Mesenchymal stem cell (in vitro differentiated cells and primary cell): ENCODE results near the gene BMPER.

Source experiments
- DNase-seq: peaks from one replicate; pipeline ENCODE4 v3.0.0-alpha.2; 2013
- H2AFZ ChIP-seq: one replicate; pipeline ENCODE4 v1.6.1; 2013; ENCODE audit warnings: low read depth, mild to moderate bottlenecking, control low read depth, inconsistent platforms, low read length, moderate library complexity
- H2AK5ac ChIP-seq: 2 replicates; pipeline ENCODE4 v1.6.1; 2013; ENCODE audit warnings: low read length, moderate library complexity, mild to moderate bottlenecking, inconsistent platforms; ENCODE audit not compliant: severe bottlenecking
- H2BK120ac ChIP-seq: one replicate; pipeline ENCODE4 v1.6.1; 2013; ENCODE audit warnings: low read depth, mild to moderate bottlenecking, inconsistent platforms, low read length, moderate library complexity
- H2BK12ac ChIP-seq, 2 experiments: one replicate each; pipeline ENCODE4 v1.6.1; 2013; ENCODE audit warnings: inconsistent platforms in 2 of 2, low read length in 2 of 2, mild to moderate bottlenecking in 2 of 2, moderate library complexity in 2 of 2, control low read depth in 1 of 2
- H2BK15ac ChIP-seq: one replicate; pipeline ENCODE4 v1.6.1; 2013; ENCODE audit warnings: mild to moderate bottlenecking, low read depth, inconsistent platforms; ENCODE audit not compliant: poor library complexity, severe bottlenecking
- H2BK5ac ChIP-seq: 2 replicates; pipeline ENCODE4 v1.6.1; 2013; ENCODE audit warnings: low read depth, mild to moderate bottlenecking, low read length, control low read depth, inconsistent platforms; ENCODE audit not compliant: poor library complexity, severe bottlenecking
- H3K14ac ChIP-seq, 2 experiments: one replicate each; pipeline ENCODE4 v1.6.1; 2013; ENCODE audit warnings: inconsistent platforms in 2 of 2, low read length in 2 of 2, control low read depth in 1 of 2, mild to moderate bottlenecking in 1 of 2, moderate library complexity in 1 of 2
- H3K18ac ChIP-seq, 2 experiments: one replicate each; pipeline ENCODE4 v1.6.1; 2013; ENCODE audit warnings: inconsistent platforms in 2 of 2, low read length in 2 of 2, control low read depth in 1 of 2, low read depth in 1 of 2, mild to moderate bottlenecking in 1 of 2
- H3K23ac ChIP-seq, 2 experiments: one replicate each; pipeline ENCODE4 v1.6.1; 2013; ENCODE audit warnings: inconsistent platforms in 2 of 2, low read length in 2 of 2, mild to moderate bottlenecking in 2 of 2, moderate library complexity in 2 of 2, control low read depth in 1 of 2
- H3K27ac ChIP-seq: 2 replicates; pipeline ENCODE4 v1.5.1; 2013; ENCODE audit warnings: mild to moderate bottlenecking, moderate library complexity, low read length, control low read depth, inconsistent platforms; ENCODE audit not compliant: poor library complexity, severe bottlenecking
- H3K27me3 ChIP-seq, 2 experiments: 2 replicates each; pipeline versions ENCODE4 v1.6.1 to v1.7.0; 2013; ENCODE audit warnings: low read length in 2 of 2, mild to moderate bottlenecking in 2 of 2, moderate library complexity in 2 of 2, control low read depth in 1 of 2, inconsistent platforms in 1 of 2; ENCODE audit not compliant: control insufficient read depth in 1 of 2, insufficient read depth in 1 of 2
- H3K36me3 ChIP-seq, 2 experiments: 2 replicates each; pipeline versions ENCODE4 v1.6.1 to v1.7.0; 2013; ENCODE audit warnings: low read length in 2 of 2, control low read depth in 1 of 2, inconsistent platforms in 1 of 2, low read depth in 1 of 2, mild to moderate bottlenecking in 1 of 2; ENCODE audit not compliant: insufficient read depth in 2 of 2, control insufficient read depth in 1 of 2
- H3K4ac ChIP-seq, 2 experiments: one replicate each; pipeline ENCODE4 v1.6.1; 2013; ENCODE audit warnings: inconsistent platforms in 2 of 2, low read length in 2 of 2, mild to moderate bottlenecking in 2 of 2, moderate library complexity in 2 of 2, control low read depth in 1 of 2, low read depth in 1 of 2
- H3K4me1 ChIP-seq: 2 replicates; pipeline ENCODE4 v1.6.1; 2013; ENCODE audit warnings: low read depth, low read length, control low read depth; ENCODE audit not compliant: control insufficient read depth, insufficient read depth
- H3K4me2 ChIP-seq: 2 replicates; pipeline ENCODE4 v1.6.1; 2013; ENCODE audit warnings: low read length, mild to moderate bottlenecking, inconsistent platforms; ENCODE audit not compliant: poor library complexity, severe bottlenecking
- H3K4me3 ChIP-seq, 2 experiments: 2 replicates each; pipeline versions ENCODE4 v1.5.1 to v1.7.0; 2013; ENCODE audit warnings: low read length in 2 of 2, mild to moderate bottlenecking in 2 of 2, control low read depth in 1 of 2, low read depth in 1 of 2; ENCODE audit not compliant: insufficient read depth in 1 of 2
- H3K79me1 ChIP-seq: replicated peaks from 2 replicates; pipeline ENCODE4 v1.6.1; 2013; ENCODE audit warnings: mild to moderate bottlenecking, control low read depth, low read length, inconsistent platforms; ENCODE audit not compliant: poor library complexity, severe bottlenecking
- H3K9ac ChIP-seq: 2 replicates; pipeline ENCODE4 v1.7.0; 2013; ENCODE audit warnings: mild to moderate bottlenecking, low read length, moderate library complexity
- H3K9me3 ChIP-seq: 2 replicates; pipeline ENCODE4 v1.7.0; 2013; ENCODE audit warnings: mild to moderate bottlenecking, low read length; ENCODE audit not compliant: control insufficient read depth
- H4K8ac ChIP-seq: one replicate; pipeline ENCODE4 v1.6.1; 2013; ENCODE audit warnings: inconsistent platforms, mild to moderate bottlenecking, low read length, moderate library complexity
- H4K91ac ChIP-seq: one replicate; pipeline ENCODE4 v1.6.1; 2013; ENCODE audit warnings: mild to moderate bottlenecking, low read length, inconsistent platforms
- WGBS: methylation state at CpG from one replicate; pipeline ENCODE4 v1.1.7; 2013; ENCODE audit warnings: mixed read lengths; 5-methylcytosine and 5-hydroxymethylcytosine counted together

The BMPER gene

DNA sequence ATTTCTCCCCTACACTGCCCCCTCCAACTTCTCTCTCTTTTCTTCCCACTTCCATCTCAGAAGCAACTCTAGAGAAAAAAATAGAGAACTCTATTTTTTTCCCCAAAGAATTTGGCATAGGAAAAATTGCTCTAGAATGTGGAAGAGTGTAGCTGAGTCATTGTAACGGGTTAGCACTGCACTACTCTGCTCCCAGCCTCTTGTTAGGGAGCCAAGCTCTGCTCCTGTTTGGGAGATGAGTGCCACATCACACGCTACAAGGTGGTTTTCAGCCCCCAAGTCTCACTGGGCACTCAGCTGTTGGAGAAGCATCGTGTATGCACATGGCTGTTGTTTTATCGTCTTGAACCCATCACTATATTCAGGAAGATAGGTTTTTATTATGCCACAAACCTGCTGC, 136.4 kb downstream of the BMPER start:
- H3K23ac ChIP-seq, result no peak overlapping the region
- no peaks in the 10 kb centered on the region for H3K27me3 ChIP-seq
- DNase-seq, result no peak
- peaks cover 0 to 25% of the 10 kb centered on the region in 2 experiments for H3K36me3 ChIP-seq
- WGBS, result 87% methylated on average over 4 of the region's 4 CpGs
- peak overlapping the region; percentile 34 to 78 for H3K18ac ChIP-seq
- no peak overlapping the region for H2BK15ac ChIP-seq
- H2AFZ ChIP-seq, result no peak overlapping the region
- H3K14ac ChIP-seq, result no peak overlapping the region
- H4K91ac ChIP-seq, result no peak overlapping the region
- H3K4me1 ChIP-seq, result no peaks in the 10 kb centered on the region
- no peaks in the 10 kb centered on the region for H3K79me1 ChIP-seq
- no peak overlapping the region for H3K4me2 ChIP-seq
- peak overlapping the region; percentile 70 for H4K8ac ChIP-seq
- no peaks in the 10 kb centered on the region for H3K9me3 ChIP-seq
- H2BK5ac ChIP-seq, result no peak overlapping the region
- H2BK120ac ChIP-seq, result no peak overlapping the region
- H3K4me3 ChIP-seq, result no peak overlapping the region
- no peak overlapping the region for H3K4ac ChIP-seq
- peak overlapping the region; percentile 46 for H3K9ac ChIP-seq
- peak overlapping the region in 1 of 2 experiments; percentile 38 for H2BK12ac ChIP-seq
- H3K27ac ChIP-seq, result no peak overlapping the region
- H2AK5ac ChIP-seq, result no peak overlapping the region

DNA sequence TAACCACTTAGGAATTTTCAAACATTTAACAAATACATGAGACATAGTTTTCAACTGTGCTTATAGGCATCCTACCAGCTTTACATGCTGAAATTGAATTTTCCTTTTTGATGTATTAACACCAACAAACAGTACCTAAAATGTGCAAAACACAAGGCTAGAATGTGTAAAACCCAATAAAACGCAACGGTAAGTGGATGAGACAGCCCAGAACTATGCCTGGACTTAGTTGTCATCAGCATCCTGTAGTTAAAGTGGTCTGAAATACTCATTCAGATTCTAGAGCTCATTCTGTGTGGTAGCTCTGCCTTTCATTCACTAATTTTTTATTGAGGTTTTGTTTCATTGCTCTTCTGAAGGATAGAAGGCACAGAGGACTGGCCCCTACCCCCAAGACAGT, 137.1 kb downstream of the BMPER start:
- H2AFZ ChIP-seq, result no peak overlapping the region
- no peak overlapping the region for H3K14ac ChIP-seq
- H3K4me1 ChIP-seq, result no peaks in the 10 kb centered on the region
- no peaks in the 10 kb centered on the region for H3K79me1 ChIP-seq
- no peak overlapping the region for H2AK5ac ChIP-seq
- H3K27ac ChIP-seq, result no peak overlapping the region
- H3K36me3 ChIP-seq, result peaks cover 0 to 29% of the 10 kb centered on the region in 2 experiments
- H2BK5ac ChIP-seq, result no peak overlapping the region
- no peak overlapping the region for H3K4me2 ChIP-seq
- peak overlapping the region; percentile 28 for H3K9ac ChIP-seq
- H3K27me3 ChIP-seq, result no peaks in the 10 kb centered on the region
- no peak overlapping the region for H2BK120ac ChIP-seq
- H2BK12ac ChIP-seq, result no peak overlapping the region
- H3K4me3 ChIP-seq, result peak overlapping the region in 1 of 2 experiments; percentile 45
- no peak overlapping the region for H3K23ac ChIP-seq
- H3K18ac ChIP-seq, result no peak overlapping the region
- no peak overlapping the region for H4K8ac ChIP-seq
- 30% methylated on average over 2 of the region's 2 CpGs for WGBS
- no peak overlapping the region for H3K4ac ChIP-seq
- H3K9me3 ChIP-seq, result no peaks in the 10 kb centered on the region
- H4K91ac ChIP-seq, result no peak overlapping the region
- DNase-seq, result peak; percentile 45
- H2BK15ac ChIP-seq, result no peak overlapping the region

DNA sequence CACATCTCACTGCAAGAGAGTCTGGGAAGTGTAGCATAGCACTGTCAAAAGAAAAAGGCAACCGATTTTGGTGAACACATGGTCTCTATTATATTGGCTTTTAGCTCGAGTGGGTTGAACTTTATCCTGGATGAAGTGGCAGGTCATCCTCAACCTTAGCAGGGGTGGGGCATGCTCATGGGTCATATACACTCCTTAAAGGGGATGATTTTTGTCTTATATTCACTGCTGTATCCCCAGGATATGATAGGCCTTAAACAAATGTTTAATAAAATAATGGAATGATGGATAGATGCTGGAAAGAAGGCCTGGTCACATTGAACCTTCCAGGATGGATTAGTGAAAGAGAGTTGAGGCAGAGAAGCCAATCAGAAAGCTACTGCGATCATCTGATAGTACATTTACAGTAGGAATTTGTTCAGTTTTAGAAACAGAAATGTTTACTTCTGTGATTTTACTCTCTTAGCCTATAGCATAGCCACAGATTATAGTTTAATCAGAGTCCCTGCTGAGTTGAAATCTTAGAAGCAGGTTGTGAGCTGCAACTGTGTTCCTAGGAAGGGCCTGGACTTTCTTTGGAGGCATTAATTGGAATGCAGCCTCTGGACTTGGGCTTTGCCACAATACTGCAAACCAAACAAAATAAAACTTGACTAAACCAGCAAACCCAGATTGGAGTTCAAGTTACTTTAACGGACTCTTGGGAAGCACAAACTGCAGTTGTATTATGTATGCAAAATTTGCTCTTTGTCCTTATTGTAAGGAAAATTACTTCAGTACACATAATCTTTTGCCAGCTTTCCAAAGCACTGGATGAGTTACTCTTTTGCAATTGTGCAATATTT, 138.3 kb downstream of the BMPER start:
- no peaks in the 10 kb centered on the region for H3K79me1 ChIP-seq
- H3K9ac ChIP-seq, result peak overlapping the region; percentile 49
- no peak overlapping the region for H2AK5ac ChIP-seq
- H2BK12ac ChIP-seq, result no peak overlapping the region
- no peak overlapping the region for H3K4ac ChIP-seq
- no peak overlapping the region for H3K27ac ChIP-seq
- no peaks in the 10 kb centered on the region for H3K4me1 ChIP-seq
- peak overlapping the region in 1 of 2 experiments; percentile 45 for H3K4me3 ChIP-seq
- H2AFZ ChIP-seq, result no peak overlapping the region
- no peak overlapping the region for H3K14ac ChIP-seq
- no peaks in the 10 kb centered on the region for H3K9me3 ChIP-seq
- no peak overlapping the region for H4K91ac ChIP-seq
- no peak overlapping the region for H4K8ac ChIP-seq
- no peak overlapping the region for H2BK120ac ChIP-seq
- no peak overlapping the region for H2BK5ac ChIP-seq
- no peak overlapping the region for H3K4me2 ChIP-seq
- no peak overlapping the region for H2BK15ac ChIP-seq
- 97% methylated on average over 3 of the region's 4 CpGs for WGBS
- H3K23ac ChIP-seq, result no peak overlapping the region
- no peak overlapping the region for H3K18ac ChIP-seq
- H3K36me3 ChIP-seq, result peaks cover 0 to 39% of the 10 kb centered on the region in 2 experiments
- H3K27me3 ChIP-seq, result no peaks in the 10 kb centered on the region
- no peak for DNase-seq

DNA sequence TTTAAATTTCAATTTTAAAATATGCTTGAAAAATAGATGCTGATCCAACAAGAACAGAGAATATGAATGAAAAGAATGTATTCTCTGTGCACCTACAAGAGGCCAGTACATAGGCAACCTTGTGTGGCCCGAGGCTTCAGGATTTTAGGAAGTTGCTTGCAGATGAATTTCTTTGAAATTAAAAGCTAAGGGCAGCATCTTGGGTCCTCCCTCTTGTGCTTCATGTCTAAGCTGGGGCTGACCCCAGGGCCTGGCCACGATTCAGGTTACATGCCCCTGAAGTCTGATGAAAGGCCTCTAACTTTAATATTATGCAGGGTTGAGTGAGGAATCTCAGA, 138.9 kb downstream of the BMPER start:
- H3K4me3 ChIP-seq, result peak overlapping the region in 1 of 2 experiments; percentile 3
- H3K9ac ChIP-seq, result peak overlapping the region; percentile 47
- H3K79me1 ChIP-seq, result no peaks in the 10 kb centered on the region

More for the DNA sequence above, 138.9 kb downstream of the BMPER start:
- H3K36me3 ChIP-seq, result peaks cover 0 to 44% of the 10 kb centered on the region in 2 experiments
- no peak overlapping the region for H3K18ac ChIP-seq
- H2BK12ac ChIP-seq, result no peak overlapping the region
- no peaks in the 10 kb centered on the region for H3K9me3 ChIP-seq
- no peak overlapping the region for H3K4ac ChIP-seq
- 93% methylated on average over 2 of the region's 2 CpGs for WGBS
- H3K4me2 ChIP-seq, result no peak overlapping the region
- H4K91ac ChIP-seq, result no peak overlapping the region
- no peak overlapping the region for H3K23ac ChIP-seq
- no peaks in the 10 kb centered on the region for H3K27me3 ChIP-seq
- no peak for DNase-seq
- H4K8ac ChIP-seq, result no peak overlapping the region
- H2BK120ac ChIP-seq, result no peak overlapping the region
- H3K27ac ChIP-seq, result no peak overlapping the region
- H2BK15ac ChIP-seq, result no peak overlapping the region
- H2AFZ ChIP-seq, result no peak overlapping the region
- H2BK5ac ChIP-seq, result no peak overlapping the region
- no peak overlapping the region for H2AK5ac ChIP-seq
- no peak overlapping the region for H3K14ac ChIP-seq
- H3K4me1 ChIP-seq, result no peaks in the 10 kb centered on the region
